GM06990 (cell line): ENCODE data around the gene ALK.

Experiments
- DNase-seq: peaks from one replicate; pipeline ENCODE4 v3.0.0-alpha.2; 2011; ENCODE audit not compliant: insufficient read length; ENCODE audit errors: extremely low read depth
- H3K27me3 ChIP-seq: replicated peaks from 2 replicates; pipeline ENCODE4 v1.6.0; 2011; ENCODE audit warnings: low read length; ENCODE audit not compliant: control insufficient read depth, insufficient read depth
- H3K36me3 ChIP-seq: 2 replicates; pipeline ENCODE4 v1.5.1; 2011; ENCODE audit warnings: low read length; ENCODE audit not compliant: control insufficient read depth, insufficient read depth
- H3K4me3 ChIP-seq: replicated peaks from 2 replicates; pipeline ENCODE4 v1.5.1; 2011; ENCODE audit warnings: low read depth, mild to moderate bottlenecking, control low read depth, low read length
- TF ChIP-seq, protein P1 (sequence below): IDR thresholded peaks from 2 replicates; pipeline ENCODE4 v1.5.1; 2011; ENCODE audit warnings: low read length, control low read depth, mild to moderate bottlenecking, inconsistent platforms; ENCODE audit not compliant: insufficient read depth, poor library complexity, severe bottlenecking

ALK gene

DNA sequence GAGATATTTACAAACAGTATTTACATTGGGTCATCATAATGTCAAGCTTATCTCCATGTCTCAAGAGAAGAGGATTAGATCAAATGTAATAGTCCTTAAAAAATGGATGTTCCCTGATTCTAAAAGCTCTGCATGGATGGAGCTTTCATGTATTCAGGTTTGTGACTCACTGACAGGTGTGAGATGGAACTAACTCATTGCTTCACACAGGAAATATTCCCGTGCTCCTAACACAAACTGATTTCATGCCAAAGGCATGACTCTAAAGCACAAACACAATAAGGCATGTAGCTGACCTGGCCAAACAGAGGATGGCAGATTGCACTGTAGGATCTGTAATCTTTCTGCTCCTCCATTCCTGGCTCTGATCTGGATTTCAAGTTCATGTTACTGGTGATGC, 110.0 kb downstream of the ALK start:
- Histone ChIP-seq H3K36me3 (no peaks in the 10 kb centered on the region), H3K4me3 (no peak overlapping the region), H3K27me3 (no peaks in the 10 kb centered on the region; the same call in none of the 2 replicates)
- no peak for DNase-seq
- TF ChIP-seq, protein P1, sequence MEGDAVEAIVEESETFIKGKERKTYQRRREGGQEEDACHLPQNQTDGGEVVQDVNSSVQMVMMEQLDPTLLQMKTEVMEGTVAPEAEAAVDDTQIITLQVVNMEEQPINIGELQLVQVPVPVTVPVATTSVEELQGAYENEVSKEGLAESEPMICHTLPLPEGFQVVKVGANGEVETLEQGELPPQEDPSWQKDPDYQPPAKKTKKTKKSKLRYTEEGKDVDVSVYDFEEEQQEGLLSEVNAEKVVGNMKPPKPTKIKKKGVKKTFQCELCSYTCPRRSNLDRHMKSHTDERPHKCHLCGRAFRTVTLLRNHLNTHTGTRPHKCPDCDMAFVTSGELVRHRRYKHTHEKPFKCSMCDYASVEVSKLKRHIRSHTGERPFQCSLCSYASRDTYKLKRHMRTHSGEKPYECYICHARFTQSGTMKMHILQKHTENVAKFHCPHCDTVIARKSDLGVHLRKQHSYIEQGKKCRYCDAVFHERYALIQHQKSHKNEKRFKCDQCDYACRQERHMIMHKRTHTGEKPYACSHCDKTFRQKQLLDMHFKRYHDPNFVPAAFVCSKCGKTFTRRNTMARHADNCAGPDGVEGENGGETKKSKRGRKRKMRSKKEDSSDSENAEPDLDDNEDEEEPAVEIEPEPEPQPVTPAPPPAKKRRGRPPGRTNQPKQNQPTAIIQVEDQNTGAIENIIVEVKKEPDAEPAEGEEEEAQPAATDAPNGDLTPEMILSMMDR = no peak

DNA sequence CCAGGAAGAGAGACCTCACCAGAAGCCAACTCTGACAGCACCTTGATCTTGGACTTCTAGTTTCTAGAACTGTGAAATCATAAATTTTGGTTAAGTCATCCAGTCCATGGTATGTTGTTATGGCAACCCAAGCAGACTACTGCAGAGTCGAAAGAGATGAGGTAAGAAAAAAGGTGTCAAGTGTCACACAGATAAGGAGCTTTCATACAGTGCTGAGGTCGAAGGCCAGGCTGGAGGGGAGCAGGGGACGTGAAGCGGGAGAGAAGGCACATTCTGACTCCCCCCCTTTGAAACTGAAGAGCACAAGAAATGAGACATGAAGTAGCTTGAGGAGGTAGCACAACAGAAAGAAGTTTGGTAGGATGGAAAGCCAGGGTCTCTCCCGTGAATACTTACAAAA, 110.4 kb downstream of the ALK start:
- no peaks in the 10 kb centered on the region for H3K36me3 ChIP-seq
- H3K27me3 ChIP-seq = no peaks in the 10 kb centered on the region; the same call in none of the 2 replicates
- H3K4me3 ChIP-seq = no peak overlapping the region
- DNase-seq = no peak
- TF ChIP-seq, protein P1 = no peak

DNA sequence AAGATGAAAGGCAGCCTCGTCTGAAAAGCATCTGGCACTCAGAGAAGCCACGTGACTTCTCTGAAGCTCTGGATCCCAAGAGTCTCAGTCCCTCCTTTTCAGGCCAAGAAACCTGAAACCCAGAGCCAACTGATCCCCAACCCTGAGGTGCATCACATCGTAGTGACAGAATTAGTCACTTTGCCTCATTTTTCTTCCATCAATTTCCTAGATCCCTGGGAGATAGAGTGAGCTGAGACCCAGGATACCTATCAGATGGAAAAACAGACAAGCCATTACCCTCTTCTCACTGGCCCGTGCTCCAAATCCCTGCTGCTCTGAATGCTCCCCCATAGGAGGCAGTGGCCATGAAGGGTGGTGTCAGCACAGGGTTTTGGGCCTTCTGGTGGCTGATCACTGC, 113.1 kb downstream of the ALK start:
- TF ChIP-seq, protein P1 = no peak
- Histone ChIP-seq H3K27me3 (no peaks in the 10 kb centered on the region; the same call in 1 of the 2 replicates), H3K36me3 (no peaks in the 10 kb centered on the region), H3K4me3 (no peak overlapping the region)
- no peak for DNase-seq

DNA sequence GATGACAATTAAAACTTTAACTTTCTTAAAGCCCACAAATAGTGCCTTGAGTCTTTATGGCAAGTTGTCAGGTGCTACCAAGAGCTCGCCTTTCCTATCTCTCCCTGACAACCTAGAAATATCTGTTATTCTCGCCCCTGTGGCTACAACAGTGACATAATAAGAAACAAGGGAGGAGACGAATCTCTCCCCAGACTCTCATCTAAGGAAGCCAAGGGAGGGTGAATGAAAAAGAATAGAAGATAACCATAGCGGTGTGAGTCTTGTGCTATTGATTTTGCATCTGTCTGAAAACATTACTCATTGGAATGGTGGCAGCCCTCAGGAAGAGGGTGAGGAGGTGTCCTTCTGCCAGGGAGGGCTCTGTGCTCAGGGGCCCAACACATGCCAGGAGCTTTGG, 114.3 kb downstream of the ALK start:
- TF ChIP-seq, protein P1 = no peak
- H3K27me3 ChIP-seq = no peaks in the 10 kb centered on the region; the same call in 1 of the 2 replicates

GRCh38 chr2:29806461-29806860, 114.9 kb downstream of the ALK start:
- H3K36me3 ChIP-seq = no peaks in the 10 kb centered on the region
- TF ChIP-seq, protein P1 = no peak
- no peaks in the 10 kb centered on the region; the same call in 1 of the 2 replicates for H3K27me3 ChIP-seq
- DNase-seq = no peak
- H3K4me3 ChIP-seq = no peak overlapping the region

More for the DNA sequence above, 114.3 kb downstream of the ALK start:
- no peak for DNase-seq
- Histone ChIP-seq H3K4me3 (no peak overlapping the region), H3K36me3 (no peaks in the 10 kb centered on the region)

- Histone ChIP-seq H3K36me3 (no peaks in the 10 kb centered on the region), H3K4me3 (no peak overlapping the region), H3K27me3 (no peaks in the 10 kb centered on the region; the same call in 1 of the 2 replicates)
- TF ChIP-seq, protein P1 = no peak
- no peak for DNase-seq
Observed at GRCh38 chr2:29804671-29805070, 116.7 kb downstream of the ALK start.
